ENCODE results near the gene LILRB5. TPM values are rescaled to one million over a fixed set of nuclear protein-coding genes. Genes with fewer than 3 reads are reported as not detected.
"Not testable (repeated sequence)": the region's sequence is repeated elsewhere in the genome, so short reads cannot be mapped to it uniquely, and the experiment has no call there.

Gene LILRB5
- total and polyA plus RNA-seq, 10 donors, result 3.8 to 112 (median 63.7) TPM

GRCh38 chr19:54218960-54219661 is 38.0 kb downstream of the LILRB5 start:
- WGBS, 5 donors, result 88 to 92% (median 90%) methylated on average over 18 to 27 of the region's 27 CpGs
- H3K4me3 ChIP-seq, result peak overlapping the region in 1 of 8 donors; percentile 15
- intact Hi-C loops (cut with DNase I; ENCODE audit: low total_unique reads), result no loop called here
- H3K27ac ChIP-seq, result peak overlapping the region in 4 of 8 donors; percentile 11 to 18 (median 12)
- H3K4me1 ChIP-seq, result peaks cover 0 to 49% (median 11%) of the 10 kb centered on the region in 6 donors
- peak; percentile 4 to 49 (median 39) for TF ChIP-seq POLR2AphosphoS5 (IDR thresholded peaks at IDR 0.05)
- no peak for TF ChIP-seq CTCF (IDR thresholded peaks at IDR 0.05 in 8 of 11, conservative IDR thresholded peaks at IDR 0.05 in 3 of 11)
- peaks cover 0 to 47% (median 2%) of the 10 kb centered on the region in 6 donors for H3K36me3 ChIP-seq
- peaks cover 0 to 23% (median 0%) of the 10 kb centered on the region in 7 donors for H3K27me3 ChIP-seq (replicated peaks in 1 of 7)
- peaks cover 0 to 6% (median 0%) of the 10 kb centered on the region in 8 donors for H3K9me3 ChIP-seq
- DNase-seq, result no peak

GRCh38 chr19:54218259-54218658 is 38.8 kb downstream of the LILRB5 start:
- TF ChIP-seq POLR2A (IDR thresholded peaks at IDR 0.05) (no peak), POLR2AphosphoS5 (IDR thresholded peaks at IDR 0.05) (peak; percentile 5 to 59 (median 15))
- H3K4me1 ChIP-seq, result peaks cover 0 to 43% (median 11%) of the 10 kb centered on the region in 6 donors
- H3K9me3 ChIP-seq, result peaks cover 0 to 6% (median 0%) of the 10 kb centered on the region in 8 donors
- DNase-seq, result no peak
- intact Hi-C loops (cut with DNase I; ENCODE audit: low total_unique reads), result no loop called here
- WGBS, 5 donors, result 69 to 88% (median 83%) methylated on average over 7 to 8 of the region's 8 CpGs
- H3K4me3 ChIP-seq, result no peak overlapping the region
- peaks cover 0 to 47% (median 2%) of the 10 kb centered on the region in 6 donors for H3K36me3 ChIP-seq
- H3K27me3 ChIP-seq (replicated peaks in 1 of 7), result peaks cover 0 to 14% (median 0%) of the 10 kb centered on the region in 7 donors
- peak overlapping the region in 4 of 8 donors; percentile 26 to 64 (median 41) for H3K27ac ChIP-seq

GRCh38 chr19:54217517-54218247 is 39.4 kb downstream of the LILRB5 start:
- TF ChIP-seq POLR2AphosphoS5 (IDR thresholded peaks at IDR 0.05), result peak; percentile 53 to 65 (median 63)
- peaks cover 0 to 44% (median 11%) of the 10 kb centered on the region in 6 donors for H3K4me1 ChIP-seq
- H3K9me3 ChIP-seq; H3K27me3 ChIP-seq (replicated peaks in 1 of 7); DNase-seq; intact Hi-C loops (cut with DNase I; ENCODE audit: low total_unique reads); H3K4me3 ChIP-seq: not testable (repeated sequence)
- peaks cover 0 to 52% (median 2%) of the 10 kb centered on the region in 6 donors for H3K36me3 ChIP-seq
- 61 to 76% (median 65%) methylated on average over 10 to 18 of the region's 20 CpGs for WGBS, 5 donors
- H3K27ac ChIP-seq, result peak overlapping the region in 3 of 8 donors; percentile 35 to 59 (median 44)

GRCh38 chr19:54216869-54217268 is 40.2 kb downstream of the LILRB5 start:
- peaks cover 0 to 6% (median 0%) of the 10 kb centered on the region in 8 donors for H3K9me3 ChIP-seq
- intact Hi-C loops (cut with DNase I; ENCODE audit: low total_unique reads), result no loop called here
- TF ChIP-seq POLR2A (IDR thresholded peaks at IDR 0.05) (no peak), POLR2AphosphoS5 (IDR thresholded peaks at IDR 0.05) (peak in 1 of 3 donors; percentile 11)
- peaks cover 0 to 55% (median 2%) of the 10 kb centered on the region in 6 donors for H3K36me3 ChIP-seq
- peaks cover 0 to 49% (median 11%) of the 10 kb centered on the region in 6 donors for H3K4me1 ChIP-seq
- H3K4me3 ChIP-seq, result no peak overlapping the region
- peak overlapping the region in 4 of 8 donors; percentile 15 to 59 (median 40) for H3K27ac ChIP-seq
- WGBS, 5 donors, result 73 to 91% (median 81%) methylated on average over 8 to 9 of the region's 9 CpGs
- no peak for DNase-seq
- peaks cover 0 to under 1% (median 0%) of the 10 kb centered on the region in 7 donors for H3K27me3 ChIP-seq (replicated peaks in 1 of 7)

- DNase-seq; H3K27me3 ChIP-seq (replicated peaks in 1 of 7); H3K4me3 ChIP-seq; intact Hi-C loops (cut with DNase I; ENCODE audit: low total_unique reads); H3K9me3 ChIP-seq: not testable (repeated sequence)
- Histone ChIP-seq H3K27ac (peak overlapping the region in 4 of 8 donors; percentile 27 to 50 (median 38)), H3K4me1 (peaks cover 2 to 66% (median 27%) of the 10 kb centered on the region in 6 donors), H3K36me3 (peaks cover 0 to 54% (median 2%) of the 10 kb centered on the region in 6 donors)
- WGBS, 5 donors, result 91 to 96% (median 93%) methylated on average over 11 to 17 of the region's 19 CpGs
These were observed 42.3 kb downstream of the LILRB5 start for GRCh38 chr19:54214734-54215133.

- Histone ChIP-seq H3K36me3 (peaks cover 0 to 49% (median 2%) of the 10 kb centered on the region in 6 donors), H3K4me1 (peaks cover 6 to 66% (median 32%) of the 10 kb centered on the region in 6 donors), H3K27ac (peak overlapping the region in 1 of 8 donors; percentile 33)
- H3K9me3 ChIP-seq; H3K27me3 ChIP-seq (replicated peaks in 1 of 7); H3K4me3 ChIP-seq; intact Hi-C loops (cut with DNase I; ENCODE audit: low total_unique reads); DNase-seq: not testable (repeated sequence)
- 59 to 92% (median 80%) methylated on average over 1 to 5 of the region's 5 CpGs for WGBS, 5 donors
These were observed 42.9 kb downstream of the LILRB5 start for GRCh38 chr19:54214217-54214616.

All from spleen (tissue), 11 donors.